ENCODE data around the gene TNS2.

Gene TNS2

GRCh38 chr12:53052419-53053217 is 2.8 kb downstream of the TNS2 start:
- H3K4me3 ChIP-seq (ENCODE audit: low read depth, low read length, poor library complexity, severe bottlenecking), result no peak overlapping the region
- H3K9me3 ChIP-seq (ENCODE audit: low read length), result no peaks in the 10 kb centered on the region
- H3K4me1 ChIP-seq (ENCODE audit: insufficient read depth, low read length, severe bottlenecking), result peaks cover 6% of the 10 kb centered on the region
- H2AFZ ChIP-seq (ENCODE audit: low read length), result no peak overlapping the region
- H3K4me2 ChIP-seq (ENCODE audit: low read length), result no peak overlapping the region
- no peaks in the 10 kb centered on the region for H3K79me2 ChIP-seq (ENCODE audit: insufficient read depth, low read length)
- H3K27me3 ChIP-seq (ENCODE audit: insufficient read depth, low read length), result no peaks in the 10 kb centered on the region; the same call in 1 of the 2 replicates
- no peak overlapping the region for H3K27ac ChIP-seq (ENCODE audit: low read depth, low read length, poor library complexity, severe bottlenecking)
- H3K36me3 ChIP-seq (ENCODE audit: insufficient read depth, low read length), result no peaks in the 10 kb centered on the region
- no peaks in the 10 kb centered on the region for H3F3A ChIP-seq (ENCODE audit: insufficient read depth, low read length)
- TF ChIP-seq CTCF (IDR thresholded peaks at IDR 0.05; ENCODE audit: low read length) (no peak), EZH2 (IDR thresholded peaks at IDR 0.05; ENCODE audit: borderline replicate concordance, low read length) (no peak)
- H3K9me2 ChIP-seq (ENCODE audit: low read depth, low read length), result no peaks in the 10 kb centered on the region
- no peak overlapping the region for H3K9ac ChIP-seq (ENCODE audit: low read length)
- no peaks in the 10 kb centered on the region for H4K20me1 ChIP-seq (ENCODE audit: insufficient read depth, low read length)

GRCh38 chr12:53053218-53054111 is 3.6 kb downstream of the TNS2 start:
- no peaks in the 10 kb centered on the region for H3K79me2 ChIP-seq (ENCODE audit: insufficient read depth, low read length)
- peak overlapping the region; percentile 79 for H3K4me3 ChIP-seq (ENCODE audit: low read depth, low read length, poor library complexity, severe bottlenecking)
- H3K9ac ChIP-seq (ENCODE audit: low read length), result peak overlapping the region; percentile 66
- H3K27me3 ChIP-seq (ENCODE audit: insufficient read depth, low read length), result no peaks in the 10 kb centered on the region; the same call in 1 of the 2 replicates
- no peaks in the 10 kb centered on the region for H3K9me2 ChIP-seq (ENCODE audit: low read depth, low read length)
- H3K4me1 ChIP-seq (ENCODE audit: insufficient read depth, low read length, severe bottlenecking), result peaks cover 6% of the 10 kb centered on the region
- no peak for TF ChIP-seq EZH2 (IDR thresholded peaks at IDR 0.05; ENCODE audit: borderline replicate concordance, low read length)
- TF ChIP-seq CTCF (IDR thresholded peaks at IDR 0.05; ENCODE audit: low read length), result peak; percentile 90
- H3K9me3 ChIP-seq (ENCODE audit: low read length), result no peaks in the 10 kb centered on the region
- H3K36me3 ChIP-seq (ENCODE audit: insufficient read depth, low read length), result no peaks in the 10 kb centered on the region
- peak overlapping the region; percentile 27 for H3K27ac ChIP-seq (ENCODE audit: low read depth, low read length, poor library complexity, severe bottlenecking)
- H3K4me2 ChIP-seq (ENCODE audit: low read length), result peak overlapping the region; percentile 87
- no peak overlapping the region for H2AFZ ChIP-seq (ENCODE audit: low read length)
- no peaks in the 10 kb centered on the region for H4K20me1 ChIP-seq (ENCODE audit: insufficient read depth, low read length)
- no peaks in the 10 kb centered on the region for H3F3A ChIP-seq (ENCODE audit: insufficient read depth, low read length)

- Histone ChIP-seq H3K4me2 (ENCODE audit: low read length) (peak overlapping the region; percentile 87), H3K27ac (ENCODE audit: low read depth, low read length, poor library complexity, severe bottlenecking) (peak overlapping the region; percentile 27), H2AFZ (ENCODE audit: low read length) (no peak overlapping the region), H3K79me2 (ENCODE audit: insufficient read depth, low read length) (no peaks in the 10 kb centered on the region), H4K20me1 (ENCODE audit: insufficient read depth, low read length) (no peaks in the 10 kb centered on the region), H3K9me2 (ENCODE audit: low read depth, low read length) (no peaks in the 10 kb centered on the region), H3K9me3 (ENCODE audit: low read length) (no peaks in the 10 kb centered on the region), H3K4me3 (ENCODE audit: low read depth, low read length, poor library complexity, severe bottlenecking) (peak overlapping the region; percentile 79), H3K4me1 (ENCODE audit: insufficient read depth, low read length, severe bottlenecking) (peaks cover 6% of the 10 kb centered on the region), H3F3A (ENCODE audit: insufficient read depth, low read length) (no peaks in the 10 kb centered on the region), H3K9ac (ENCODE audit: low read length) (peak overlapping the region; percentile 66), H3K27me3 (ENCODE audit: insufficient read depth, low read length) (no peaks in the 10 kb centered on the region; the same call in 1 of the 2 replicates), H3K36me3 (ENCODE audit: insufficient read depth, low read length) (no peaks in the 10 kb centered on the region)
- no peak for TF ChIP-seq CTCF (IDR thresholded peaks at IDR 0.05; ENCODE audit: low read length)
- TF ChIP-seq EZH2 (IDR thresholded peaks at IDR 0.05; ENCODE audit: borderline replicate concordance, low read length), result no peak
Measured at GRCh38 chr12:53054112-53054878, 4.4 kb downstream of the TNS2 start.
